Spleen (tissue), 11 donors: ENCODE results near the gene TGFBR3L. TPM values are rescaled to one million over a fixed set of nuclear protein-coding genes. Genes with fewer than 3 reads are reported as not detected.

ENCODE experiments used
- DNase-seq: peaks from one replicate; pipeline ENCODE4 v3.0.0-alpha.2; 2020
- H3K27ac ChIP-seq, 8 donors: fragments of 200-600 bp; sonication (generic) in 7 of 8; 1 replicate in 4 of 8; 2 replicates in 4 of 8; pipeline versions ENCODE4 v1.5.0 to v1.8.0; 2016 to 2021; ENCODE audit warnings: inconsistent platforms in 4 of 8, mild to moderate bottlenecking in 4 of 8, moderate library complexity in 1 of 8
- H3K27me3 ChIP-seq, 7 donors: fragments of 200-600 bp; sonication (generic) in 6 of 7; replicated peaks in 1 of 7; 1 replicate in 4 of 7; 2 replicates in 3 of 7; pipeline versions ENCODE4 v1.5.0 to v1.8.0; 2016 to 2021; ENCODE audit warnings: inconsistent platforms in 3 of 7, mild to moderate bottlenecking in 1 of 7
- H3K36me3 ChIP-seq, 6 donors: fragments of 200-600 bp; sonication (generic) in 5 of 6; 1 replicate in 4 of 6; 2 replicates in 2 of 6; pipeline versions ENCODE4 v1.5.0 to v1.8.0; 2016 to 2021; ENCODE audit warnings: inconsistent platforms in 2 of 6
- H3K4me1 ChIP-seq, 6 donors: fragments of 200-600 bp; sonication (generic) in 5 of 6; 1 replicate in 3 of 6; 2 replicates in 3 of 6; pipeline versions ENCODE4 v1.5.0 to v1.8.0; 2016 to 2021; ENCODE audit warnings: inconsistent platforms in 3 of 6
- H3K4me3 ChIP-seq, 8 donors: fragments of 200-600 bp; sonication (generic) in 7 of 8; 1 replicate in 4 of 8; 2 replicates in 4 of 8; pipeline versions ENCODE4 v1.5.0 to v1.8.0; 2016 to 2021; ENCODE audit warnings: inconsistent platforms in 4 of 8, mild to moderate bottlenecking in 4 of 8, moderate library complexity in 2 of 8
- H3K9me3 ChIP-seq, 8 donors: fragments of 200-600 bp; sonication (generic) in 7 of 8; 1 replicate in 4 of 8; 2 replicates in 4 of 8; pipeline versions ENCODE4 v1.5.0 to v1.8.0; 2016 to 2021; ENCODE audit warnings: inconsistent platforms in 4 of 8
- CTCF ChIP-seq, 11 experiments: fragments of 200-600 bp in 7 of 11; fragments of 450-650 bp in 4 of 11; sonication (generic) in 4 of 11; IDR thresholded peaks in 8 of 11; conservative IDR thresholded peaks in 3 of 11; 1 replicate in 7 of 11; 2 replicates in 4 of 11; pipeline versions ENCODE4 v1.4.0 to v1.8.0; 2016 to 2021; ENCODE audit warnings: antibody characterized with exemption in 11 of 11, inconsistent platforms in 4 of 11, mild to moderate bottlenecking in 1 of 11
- POLR2A ChIP-seq, 3 donors: fragments of 450-650 bp; IDR thresholded peaks; one replicate each; pipeline ENCODE4 v1.5.1; 2017; ENCODE audit warnings: antibody characterized with exemption in 3 of 3, mild to moderate bottlenecking in 1 of 3
- POLR2AphosphoS5 ChIP-seq, 3 donors: sonication (generic); formaldehyde crosslinking; IDR thresholded peaks; one replicate each; pipeline ENCODE4 v1.5.1; 2017; ENCODE audit warnings: antibody characterized with exemption in 3 of 3
- WGBS, 5 donors: extraction: QIAGEN DNeasy Blood & Tissue Kit in 3 of 5; methylation state at CpG; one replicate each; pipeline versions ENCODE4 v1.1.5 to v1.1.7; 2013 to 2018; 5-methylcytosine and 5-hydroxymethylcytosine counted together
- intact Hi-C: fragments of 100-400 bp; cut with DNase I; formaldehyde crosslinking; loops from one replicate; pipeline ENCODE4 v1.15.0; 2023; ENCODE audit warnings: low total_unique reads
- polyA plus RNA-seq, 3 donors: library from polyadenylated mRNA; stranded (reverse); fragments of 200-250 nt; gene quantifications; one replicate each; pipeline ENCODE4 v1.2.1, GENCODE V29; 2013
- total RNA-seq, 7 donors: library from RNA; depleted of rRNA in 3 of 7; stranded (reverse); fragments of >200 nt in 3 of 7; fragmentation: NEBNext Ultra II Directional in 4 of 7; extraction: Animal tissue kit (Norgen Biotek cat#: 25700) in 4 of 7; gene quantifications; one replicate each; pipeline versions ENCODE4 v1.1.0 to v1.2.1, GENCODE V29; 2016 to 2021
- donor health status: healthy with polysubstance abuse.
- donor health status: DM: no; HTN: no; CAD: no; lungs with moderate emphysema.
- donor health status: DM: no; HTN: no; CAD: no.
- donor health status: Bipolar disorder and iron deficiency.
- donor health status: healthy.
- donor health status: DM: no; HTN: no; CAD: no.
- donor health status: DM: yes; HTN: yes; CAD: no.

Gene TGFBR3L
- total and polyA plus RNA-seq, 10 donors: 0.11 TPM; not detected in 9

- H3K4me3 ChIP-seq: peak overlapping the region in 6 of 8 donors; percentile 25 to 70 (median 41)
- H3K27ac ChIP-seq: no peak overlapping the region
- H3K27me3 ChIP-seq: peaks cover 0 to 61% (median 52%) of the 10 kb centered on the region in 7 donors
- DNase-seq: no peak
- intact Hi-C loops: no loop called here
- H3K36me3 ChIP-seq: peaks cover 0 to 36% (median 26%) of the 10 kb centered on the region in 6 donors
- 52 to 60% (median 54%) methylated on average over 20 to 24 of the region's 24 CpGs for WGBS, 5 donors
- TF ChIP-seq POLR2AphosphoS5 (IDR thresholded peaks at IDR 0.05): peak in 1 of 3 donors; percentile 21
- no peak for TF ChIP-seq CTCF (IDR thresholded peaks at IDR 0.05 in 8 of 11, conservative IDR thresholded peaks at IDR 0.05 in 3 of 11)
- no peaks in the 10 kb centered on the region for H3K9me3 ChIP-seq
- H3K4me1 ChIP-seq: peaks cover 25 to 70% (median 48%) of the 10 kb centered on the region in 6 donors
These were observed 846 bp downstream of the TGFBR3L start for GRCh38 chr19:7915250-7916102.

- H3K27me3 ChIP-seq: peaks cover 0 to 61% (median 52%) of the 10 kb centered on the region in 7 donors
- peak overlapping the region in 1 of 8 donors; percentile 4 for H3K27ac ChIP-seq
- H3K4me1 ChIP-seq: peaks cover 27 to 67% (median 52%) of the 10 kb centered on the region in 6 donors
- H3K9me3 ChIP-seq: no peaks in the 10 kb centered on the region
- TF ChIP-seq CTCF (IDR thresholded peaks at IDR 0.05 in 8 of 11, conservative IDR thresholded peaks at IDR 0.05 in 3 of 11) (no peak), POLR2AphosphoS5 (IDR thresholded peaks at IDR 0.05) (peak in 1 of 3 donors; percentile 54)
- intact Hi-C loops: no loop called here
- peak; percentile 89 for DNase-seq
- peak overlapping the region in 7 of 8 donors; percentile 25 to 70 (median 40) for H3K4me3 ChIP-seq
- WGBS, 5 donors: 0 to 2% (median 1%) methylated on average over 38 to 104 of the region's 104 CpGs
- H3K36me3 ChIP-seq: peaks cover 0 to 27% (median 17%) of the 10 kb centered on the region in 6 donors
These were observed 1.7 kb downstream of the TGFBR3L start for GRCh38 chr19:7916103-7916954.

- intact Hi-C loops: no loop called here
- Histone ChIP-seq H3K4me3 (peak overlapping the region in 6 of 8 donors; percentile 25 to 70 (median 41)), H3K27me3 (peaks cover 0 to 61% (median 52%) of the 10 kb centered on the region in 7 donors), H3K9me3 (no peaks in the 10 kb centered on the region), H3K27ac (peak overlapping the region in 2 of 8 donors; percentile 4 to 55), H3K4me1 (peaks cover 33 to 67% (median 57%) of the 10 kb centered on the region in 6 donors), H3K36me3 (peaks cover 0 to 25% (median 12%) of the 10 kb centered on the region in 6 donors)
- no peak for DNase-seq
- no peak for TF ChIP-seq POLR2A (IDR thresholded peaks at IDR 0.05)
- no peak for TF ChIP-seq POLR2AphosphoS5 (IDR thresholded peaks at IDR 0.05)
- no peak for TF ChIP-seq CTCF (IDR thresholded peaks at IDR 0.05 in 8 of 11, conservative IDR thresholded peaks at IDR 0.05 in 3 of 11)
- WGBS, 5 donors: 6 to 9% (median 8%) methylated on average over 9 to 12 of the region's 12 CpGs
These were observed 2.3 kb downstream of the TGFBR3L start for GRCh38 chr19:7916955-7917266.
